Suprapubic skin (tissue), 4 donors: ENCODE data around the gene ETV6.

Experiments used
- EP300 ChIP-seq: sonication (generic); formaldehyde crosslinking; IDR thresholded peaks from one replicate; pipeline ENCODE4 v1.6.1; 2017; ENCODE audit warnings: antibody characterized with exemption
- POLR2A ChIP-seq, 2 donors: fragments of 450-650 bp; IDR thresholded peaks; one replicate each; pipeline ENCODE4 v1.6.1; 2017; ENCODE audit warnings: antibody characterized with exemption in 2 of 2, mild to moderate bottlenecking in 2 of 2, moderate library complexity in 2 of 2
- POLR2AphosphoS5 ChIP-seq, 3 donors: sonication (generic); formaldehyde crosslinking; IDR thresholded peaks; one replicate each; pipeline ENCODE4 v1.6.1; 2017; ENCODE audit warnings: antibody characterized with exemption in 3 of 3
- TF ChIP-seq, protein P1 (sequence below), 2 donors: fragments of 200-600 bp in 1 of 2; fragments of 450-650 bp in 1 of 2; sonication (generic) in 1 of 2; IDR thresholded peaks; one replicate each; pipeline ENCODE4 v1.5.1; 2016 to 2019; ENCODE audit warnings: antibody characterized with exemption in 2 of 2, mild to moderate bottlenecking in 1 of 2, moderate library complexity in 1 of 2

DNA sequence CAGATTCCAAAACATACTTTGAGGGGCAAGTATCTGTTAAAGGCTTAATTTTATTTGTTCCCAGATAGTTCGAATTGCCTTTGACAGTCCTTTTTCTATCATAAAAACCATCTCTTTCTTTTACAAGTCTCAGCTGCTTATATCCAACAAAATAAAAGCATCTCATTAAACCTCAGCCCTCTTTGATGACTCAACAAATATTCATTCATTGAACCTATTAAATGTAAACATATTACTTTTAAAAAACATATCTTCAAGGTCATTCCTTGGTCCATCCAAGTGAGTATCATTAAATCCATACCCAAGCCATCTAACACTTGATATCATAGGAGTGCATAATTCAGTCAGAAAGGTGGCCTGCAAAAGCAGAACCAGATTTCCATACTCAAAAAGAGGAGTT lies 266.6 kb downstream of the ETV6 start:
- TF ChIP-seq POLR2A (IDR thresholded peaks at IDR 0.05): no peak
- TF ChIP-seq, protein P1, sequence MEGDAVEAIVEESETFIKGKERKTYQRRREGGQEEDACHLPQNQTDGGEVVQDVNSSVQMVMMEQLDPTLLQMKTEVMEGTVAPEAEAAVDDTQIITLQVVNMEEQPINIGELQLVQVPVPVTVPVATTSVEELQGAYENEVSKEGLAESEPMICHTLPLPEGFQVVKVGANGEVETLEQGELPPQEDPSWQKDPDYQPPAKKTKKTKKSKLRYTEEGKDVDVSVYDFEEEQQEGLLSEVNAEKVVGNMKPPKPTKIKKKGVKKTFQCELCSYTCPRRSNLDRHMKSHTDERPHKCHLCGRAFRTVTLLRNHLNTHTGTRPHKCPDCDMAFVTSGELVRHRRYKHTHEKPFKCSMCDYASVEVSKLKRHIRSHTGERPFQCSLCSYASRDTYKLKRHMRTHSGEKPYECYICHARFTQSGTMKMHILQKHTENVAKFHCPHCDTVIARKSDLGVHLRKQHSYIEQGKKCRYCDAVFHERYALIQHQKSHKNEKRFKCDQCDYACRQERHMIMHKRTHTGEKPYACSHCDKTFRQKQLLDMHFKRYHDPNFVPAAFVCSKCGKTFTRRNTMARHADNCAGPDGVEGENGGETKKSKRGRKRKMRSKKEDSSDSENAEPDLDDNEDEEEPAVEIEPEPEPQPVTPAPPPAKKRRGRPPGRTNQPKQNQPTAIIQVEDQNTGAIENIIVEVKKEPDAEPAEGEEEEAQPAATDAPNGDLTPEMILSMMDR (IDR thresholded peaks at IDR 0.05): no peak
- TF ChIP-seq EP300: no peak
- no peak for TF ChIP-seq POLR2AphosphoS5 (IDR thresholded peaks at IDR 0.05)
